Liver (tissue), 9 donors: ENCODE measurements around the gene MAT2A. TPM values are rescaled to one million over a fixed set of nuclear protein-coding genes. Genes with fewer than 3 reads are reported as not detected.

Experiments used
- DNase-seq: peaks from one replicate; pipeline ENCODE4 v3.0.0-alpha.2; 2017; ENCODE audit warnings: low spot score
- H3K27ac ChIP-seq, 2 donors: one replicate each; pipeline ENCODE4 v1.7.0; 2013; ENCODE audit warnings: inconsistent platforms in 2 of 2, low read length in 2 of 2, control low read depth in 1 of 2, low read depth in 1 of 2, mild to moderate bottlenecking in 1 of 2
- H3K27me3 ChIP-seq, 4 donors: one replicate each; pipeline versions ENCODE4 v1.6.1 to v1.7.0; 2013; ENCODE audit warnings: low read length in 3 of 4, inconsistent platforms in 1 of 4, mild to moderate bottlenecking in 1 of 4, moderate library complexity in 1 of 4; ENCODE audit not compliant: control insufficient read depth in 4 of 4, insufficient read depth in 4 of 4
- H3K36me3 ChIP-seq, 4 donors: one replicate each; pipeline versions ENCODE4 v1.6.1 to v1.7.0; 2013; ENCODE audit warnings: low read length in 3 of 4, mild to moderate bottlenecking in 3 of 4, low read depth in 1 of 4, moderate library complexity in 1 of 4; ENCODE audit not compliant: control insufficient read depth in 4 of 4, insufficient read depth in 3 of 4
- H3K4me1 ChIP-seq, 4 donors: one replicate each; pipeline versions ENCODE4 v1.6.1 to v1.7.0; 2013; ENCODE audit warnings: low read length in 3 of 4, mild to moderate bottlenecking in 3 of 4, moderate library complexity in 1 of 4; ENCODE audit not compliant: control insufficient read depth in 4 of 4, insufficient read depth in 4 of 4
- H3K4me3 ChIP-seq, 3 donors: one replicate each; pipeline versions ENCODE4 v1.6.1 to v1.7.0; 2013; ENCODE audit warnings: low read length in 3 of 3, control low read depth in 1 of 3, low read depth in 1 of 3, mild to moderate bottlenecking in 1 of 3
- H3K9ac ChIP-seq, 2 donors: one replicate each; pipeline ENCODE4 v1.7.0; 2013; ENCODE audit warnings: low read length in 2 of 2, mild to moderate bottlenecking in 2 of 2, moderate library complexity in 2 of 2, control low read depth in 1 of 2, low read depth in 1 of 2
- H3K9me3 ChIP-seq, 4 donors: one replicate each; pipeline versions ENCODE4 v1.6.1 to v1.7.0; 2013; ENCODE audit warnings: low read length in 3 of 4; ENCODE audit not compliant: control insufficient read depth in 4 of 4
- ATF3 ChIP-seq: IDR thresholded peaks from 2 replicates; pipeline ENCODE4 v1.6.1; 2016; ENCODE audit warnings: antibody characterized with exemption
- CTCF ChIP-seq: fragments of 150-350 bp; IDR thresholded peaks from 2 replicates; pipeline ENCODE4 v1.5.1; 2017; ENCODE audit warnings: improper control_type of control experiment, low read depth, low read length; ENCODE audit not compliant: missing input control
- EGR1 ChIP-seq, 2 donors: IDR thresholded peaks; 2 replicates each; pipeline ENCODE4 v1.6.1; 2016 to 2018; ENCODE audit warnings: antibody characterized with exemption in 2 of 2, low read depth in 2 of 2
- FOXA1 ChIP-seq: IDR thresholded peaks from 2 replicates; pipeline ENCODE4 v1.6.1; 2016; ENCODE audit warnings: antibody characterized with exemption
- FOXA2 ChIP-seq: IDR thresholded peaks from 2 replicates; pipeline ENCODE4 v1.6.1; 2016; ENCODE audit warnings: antibody characterized with exemption
- GABPA ChIP-seq, 2 donors: IDR thresholded peaks in 1 of 2; conservative IDR thresholded peaks in 1 of 2; 2 replicates each; pipeline ENCODE4 v1.6.1; 2016; ENCODE audit warnings: antibody characterized with exemption in 2 of 2, mild to moderate bottlenecking in 1 of 2, moderate library complexity in 1 of 2
- HNF4A ChIP-seq, 2 donors: conservative IDR thresholded peaks; 2 replicates each; pipeline ENCODE4 v1.6.1; 2016; ENCODE audit warnings: antibody characterized with exemption in 2 of 2, mild to moderate bottlenecking in 2 of 2
- HNF4G ChIP-seq: IDR thresholded peaks from 2 replicates; pipeline ENCODE4 v1.6.1; 2016; ENCODE audit warnings: antibody characterized with exemption
- JUND ChIP-seq, 2 donors: IDR thresholded peaks; 2 replicates each; pipeline ENCODE4 v1.6.1; 2016; ENCODE audit warnings: antibody characterized with exemption in 2 of 2
- NR2F2 ChIP-seq: IDR thresholded peaks from 2 replicates; pipeline ENCODE4 v1.6.1; 2016; ENCODE audit warnings: antibody characterized with exemption
- RAD21 ChIP-seq, 2 donors: IDR thresholded peaks; 2 replicates each; pipeline ENCODE4 v1.6.1; 2016; ENCODE audit warnings: antibody characterized with exemption in 2 of 2, mild to moderate bottlenecking in 2 of 2
- RXRA ChIP-seq, 2 donors: IDR thresholded peaks; 2 replicates each; pipeline ENCODE4 v1.6.1; 2017 to 2018; ENCODE audit warnings: antibody characterized with exemption in 2 of 2, mild to moderate bottlenecking in 1 of 2
- SP1 ChIP-seq: IDR thresholded peaks from 2 replicates; pipeline ENCODE4 v1.6.1; 2018; ENCODE audit warnings: antibody characterized with exemption, mild to moderate bottlenecking
- TAF1 ChIP-seq: conservative IDR thresholded peaks from 2 replicates; pipeline ENCODE4 v1.6.1; 2016; ENCODE audit warnings: antibody characterized with exemption, mild to moderate bottlenecking
- YY1 ChIP-seq: IDR thresholded peaks from 2 replicates; pipeline ENCODE4 v1.6.1; 2016; ENCODE audit warnings: antibody characterized with exemption, mild to moderate bottlenecking
- ZBTB33 ChIP-seq: IDR thresholded peaks from 2 replicates; pipeline ENCODE4 v1.6.1; 2016; ENCODE audit warnings: antibody characterized with exemption
- WGBS: extraction: QIAGEN DNeasy Blood & Tissue Kit; methylation state at CpG from one replicate; pipeline ENCODE4 v1.1.7; 2013; 5-methylcytosine and 5-hydroxymethylcytosine counted together
- polyA plus RNA-seq, 2 donors: library from polyadenylated mRNA; stranded (reverse) in 1 of 2; unstranded in 1 of 2; fragments of 200-250 nt in 1 of 2; fragments of >200 nt in 1 of 2; fragmentation: Nextera tagmentation in 1 of 2; extraction: Ambion mirVana in 1 of 2; gene quantifications; one replicate each; pipeline versions ENCODE4 v1.2.1 to v1.2.3, GENCODE V29; 2013 to 2015
- total RNA-seq, 2 donors: library from RNA; depleted of rRNA; stranded (reverse); fragments of >200 nt; gene quantifications; one replicate each; pipeline ENCODE4 v1.2.3, GENCODE V29; 2014
- TF ChIP-seq, protein P1 (sequence below): IDR thresholded peaks from 2 replicates; pipeline ENCODE4 v1.6.1; 2016; ENCODE audit warnings: antibody characterized with exemption
- donor health status: healthy.
- donor health status: healthy.
- donor health status: healthy.
- donor health status: healthy.
- donor health status: healthy.

MAT2A gene
- total and polyA plus RNA-seq, 4 donors, result 48.3 to 104 (median 79.9) TPM

DNA sequence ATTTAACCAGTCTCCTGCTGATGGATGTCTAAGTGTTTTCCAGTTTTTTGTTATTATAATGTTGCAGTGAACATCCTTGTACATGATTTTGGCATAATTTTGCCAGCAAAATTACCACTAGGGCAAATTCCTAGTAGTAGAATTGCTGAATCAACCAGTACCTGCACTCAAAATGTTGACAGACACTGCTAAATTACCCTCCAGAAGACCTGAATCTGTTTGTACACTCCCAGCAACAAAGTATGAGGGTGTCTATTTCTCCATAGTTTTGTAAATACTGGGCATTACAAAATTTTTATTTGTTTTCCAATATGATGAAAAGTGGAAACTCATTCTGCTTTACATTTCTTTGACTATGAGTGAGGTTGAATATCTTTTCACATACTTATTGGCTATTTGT is 11.2 kb upstream of the MAT2A start:
- DNase-seq, result no peak
- H3K4me1 ChIP-seq, result peaks cover 4 to 22% (median 17%) of the 10 kb centered on the region in 4 donors
- H3K4me3 ChIP-seq, result no peak overlapping the region
- no peaks in the 10 kb centered on the region for H3K27me3 ChIP-seq
- H3K9ac ChIP-seq, result no peak overlapping the region
- peak; percentile 8 to 32 for TF ChIP-seq RXRA (IDR thresholded peaks at IDR 0.05)
- peak; percentile 16 for TF ChIP-seq FOXA2
- peak in 1 of 2 donors; percentile 32 for TF ChIP-seq HNF4A (conservative IDR thresholded peaks at IDR 0.05)
- no peak for TF ChIP-seq RAD21 (IDR thresholded peaks at IDR 0.05)
- H3K36me3 ChIP-seq, result no peaks in the 10 kb centered on the region
- peak overlapping the region in 1 of 2 donors; percentile 7 for H3K27ac ChIP-seq
- H3K9me3 ChIP-seq, result no peaks in the 10 kb centered on the region

GRCh38 chr2:85528355-85528754 is 10.6 kb upstream of the MAT2A start:
- DNase-seq, result no peak
- Histone ChIP-seq H3K36me3 (no peaks in the 10 kb centered on the region), H3K27ac (peak overlapping the region in 1 of 2 donors; percentile 7), H3K9ac (no peak overlapping the region), H3K9me3 (no peaks in the 10 kb centered on the region), H3K4me3 (no peak overlapping the region), H3K27me3 (no peaks in the 10 kb centered on the region), H3K4me1 (peaks cover 4 to 22% (median 17%) of the 10 kb centered on the region in 4 donors)
- WGBS, result 93% methylated on average over 2 of the region's 2 CpGs
- no peak for TF ChIP-seq TAF1
- peak; percentile 24 to 38 for TF ChIP-seq HNF4A (conservative IDR thresholded peaks at IDR 0.05)
- no peak for TF ChIP-seq RXRA (IDR thresholded peaks at IDR 0.05)
- no peak for TF ChIP-seq JUND (IDR thresholded peaks at IDR 0.05)
- TF ChIP-seq NR2F2, result no peak
- no peak for TF ChIP-seq ZBTB33
- no peak for TF ChIP-seq SP1
- TF ChIP-seq GABPA (IDR thresholded peaks at IDR 0.05 in 1 of 2, conservative IDR thresholded peaks at IDR 0.05 in 1 of 2), result no peak
- no peak for TF ChIP-seq HNF4G
- TF ChIP-seq FOXA1, result no peak
- no peak for TF ChIP-seq ATF3
- TF ChIP-seq CTCF, result no peak
- TF ChIP-seq FOXA2, result no peak
- no peak for TF ChIP-seq EGR1 (IDR thresholded peaks at IDR 0.05; ENCODE audit: low read depth in 2 of 2)
- TF ChIP-seq, protein P1, sequence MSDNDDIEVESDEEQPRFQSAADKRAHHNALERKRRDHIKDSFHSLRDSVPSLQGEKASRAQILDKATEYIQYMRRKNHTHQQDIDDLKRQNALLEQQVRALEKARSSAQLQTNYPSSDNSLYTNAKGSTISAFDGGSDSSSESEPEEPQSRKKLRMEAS, result no peak
- TF ChIP-seq YY1, result no peak
- TF ChIP-seq RAD21 (IDR thresholded peaks at IDR 0.05), result peak in 1 of 2 donors; percentile 19
